ENCODE results near the gene SMTN. TPM values are rescaled to one million over a fixed set of nuclear protein-coding genes. Genes with fewer than 3 reads are reported as not detected.

SMTN gene
- total and polyA plus RNA-seq, 10 of the 15 experiments (the other 5 are each of a cell fraction or from before 2014, with no cell fraction given): 0.92 to 21.9 (median 4.8) TPM

DNA sequence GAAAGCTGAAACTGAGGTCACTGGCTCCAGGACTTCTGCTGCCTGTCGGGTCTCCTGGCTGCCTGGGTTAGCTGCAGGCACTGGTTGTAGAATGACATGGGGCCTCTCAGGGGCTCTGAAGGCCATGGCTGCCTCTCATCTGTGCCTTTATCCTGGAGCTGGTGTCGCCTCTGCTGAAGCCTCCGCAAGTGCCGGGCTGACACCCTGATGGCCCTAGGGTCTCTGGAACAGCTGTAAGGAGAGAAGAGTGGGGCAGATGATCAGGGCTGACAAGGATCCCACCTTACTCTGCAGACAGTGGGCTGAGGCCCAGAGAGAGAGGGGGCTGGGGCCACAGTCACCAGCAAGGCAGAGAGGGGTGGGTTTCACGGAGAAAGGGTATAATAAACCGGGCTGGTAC, 54.6 kb downstream of the SMTN start:
- ChIA-PET SMC1A (ENCODE audit: uncharacterized antibody, unreplicated experiment) (no interaction called here), POLR2A (no interaction called here), RAD21 (ENCODE audit: unreplicated experiment) (no interaction called here), CTCF (no interaction called here)
- DNase-seq (ENCODE audit: low read depth, low spot score) (no peak), FAIRE-seq (no peak), ATAC-seq (no peak)
- Histone ChIP-seq H3K27me3 (replicated peaks in 1 of 2; ENCODE audit: control insufficient read depth in 2 of 2, insufficient read depth in 2 of 2, low read length in 1 of 2) (no peaks in the 10 kb centered on the region), H3K4me3 (no peak overlapping the region), H3K36me3 (ENCODE audit: control insufficient read depth in 2 of 2, insufficient read depth in 2 of 2, low read length in 1 of 2) (no peaks in the 10 kb centered on the region), H3K79me2 (ENCODE audit: control insufficient read depth, insufficient read depth, low read length) (no peaks in the 10 kb centered on the region), H3K4me2 (ENCODE audit: control insufficient read depth, insufficient read depth) (no peak overlapping the region), H4K20me1 (ENCODE audit: control insufficient read depth, insufficient read depth) (no peaks in the 10 kb centered on the region), H2AFZ (ENCODE audit: control insufficient read depth, low read depth, low read length) (no peak overlapping the region), H3K9ac (ENCODE audit: control insufficient read depth, insufficient read depth, low read length) (no peak overlapping the region), H3K9me3 (replicated peaks; ENCODE audit: control insufficient read depth, insufficient read depth, low read length) (no peaks in the 10 kb centered on the region), H3K4me1 (ENCODE audit: control insufficient read depth, insufficient read depth, low read length) (no peaks in the 10 kb centered on the region), H3K27ac (ENCODE audit: control insufficient read depth, insufficient read depth) (no peak overlapping the region)
- 42% methylated on average over 6 of the region's 6 CpGs for WGBS (ENCODE audit: insufficient coverage, insufficient replicate concordance, low lambda C conversion rate, missing lambda C conversion rate)
- TF ChIP-seq SIX5 (IDR thresholded peaks at IDR 0.05; ENCODE audit: low read depth, low read length, severe bottlenecking) (no peak), IKZF1 (conservative IDR thresholded peaks at IDR 0.05) (no peak), ZNF207 (IDR thresholded peaks at IDR 0.05; ENCODE audit: borderline replicate concordance) (no peak), ZBED1 (IDR thresholded peaks at IDR 0.05; ENCODE audit: borderline replicate concordance) (no peak), STAT1 (conservative IDR thresholded peaks at IDR 0.05) (no peak), ZNF384 (IDR thresholded peaks at IDR 0.05; ENCODE audit: borderline replicate concordance, low read depth, low read length) (no peak), WRNIP1 (IDR thresholded peaks at IDR 0.05; ENCODE audit: borderline replicate concordance, low read depth, low read length) (no peak), KDM1A (IDR thresholded peaks at IDR 0.05; ENCODE audit: borderline replicate concordance) (no peak)
- TF ChIP-seq, protein P1, sequence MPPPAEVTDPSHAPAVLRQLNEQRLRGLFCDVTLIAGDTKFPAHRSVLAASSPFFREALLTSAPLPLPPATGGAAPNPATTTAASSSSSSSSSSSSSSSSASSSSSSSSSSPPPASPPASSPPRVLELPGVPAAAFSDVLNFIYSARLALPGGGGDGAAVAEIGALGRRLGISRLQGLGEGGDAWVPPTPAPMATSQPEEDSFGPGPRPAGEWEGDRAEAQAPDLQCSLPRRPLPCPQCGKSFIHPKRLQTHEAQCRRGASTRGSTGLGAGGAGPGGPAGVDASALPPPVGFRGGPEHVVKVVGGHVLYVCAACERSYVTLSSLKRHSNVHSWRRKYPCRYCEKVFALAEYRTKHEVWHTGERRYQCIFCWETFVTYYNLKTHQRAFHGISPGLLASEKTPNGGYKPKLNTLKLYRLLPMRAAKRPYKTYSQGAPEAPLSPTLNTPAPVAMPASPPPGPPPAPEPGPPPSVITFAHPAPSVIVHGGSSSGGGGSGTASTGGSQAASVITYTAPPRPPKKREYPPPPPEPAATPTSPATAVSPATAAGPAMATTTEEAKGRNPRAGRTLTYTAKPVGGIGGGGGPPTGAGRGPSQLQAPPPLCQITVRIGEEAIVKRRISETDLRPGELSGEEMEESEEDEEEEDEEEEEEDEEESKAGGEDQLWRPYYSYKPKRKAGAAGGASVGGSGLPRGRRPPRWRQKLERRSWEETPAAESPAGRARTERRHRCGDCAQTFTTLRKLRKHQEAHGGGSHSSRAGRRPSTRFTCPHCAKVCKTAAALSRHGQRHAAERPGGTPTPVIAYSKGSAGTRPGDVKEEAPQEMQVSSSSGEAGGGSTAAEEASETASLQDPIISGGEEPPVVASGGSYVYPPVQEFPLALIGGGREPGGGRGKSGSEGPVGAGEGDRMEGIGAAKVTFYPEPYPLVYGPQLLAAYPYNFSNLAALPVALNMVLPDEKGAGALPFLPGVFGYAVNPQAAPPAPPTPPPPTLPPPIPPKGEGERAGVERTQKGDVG (CRISPR knock-in tag; IDR thresholded peaks at IDR 0.05): no peak
- TF ChIP-seq, protein P2, sequence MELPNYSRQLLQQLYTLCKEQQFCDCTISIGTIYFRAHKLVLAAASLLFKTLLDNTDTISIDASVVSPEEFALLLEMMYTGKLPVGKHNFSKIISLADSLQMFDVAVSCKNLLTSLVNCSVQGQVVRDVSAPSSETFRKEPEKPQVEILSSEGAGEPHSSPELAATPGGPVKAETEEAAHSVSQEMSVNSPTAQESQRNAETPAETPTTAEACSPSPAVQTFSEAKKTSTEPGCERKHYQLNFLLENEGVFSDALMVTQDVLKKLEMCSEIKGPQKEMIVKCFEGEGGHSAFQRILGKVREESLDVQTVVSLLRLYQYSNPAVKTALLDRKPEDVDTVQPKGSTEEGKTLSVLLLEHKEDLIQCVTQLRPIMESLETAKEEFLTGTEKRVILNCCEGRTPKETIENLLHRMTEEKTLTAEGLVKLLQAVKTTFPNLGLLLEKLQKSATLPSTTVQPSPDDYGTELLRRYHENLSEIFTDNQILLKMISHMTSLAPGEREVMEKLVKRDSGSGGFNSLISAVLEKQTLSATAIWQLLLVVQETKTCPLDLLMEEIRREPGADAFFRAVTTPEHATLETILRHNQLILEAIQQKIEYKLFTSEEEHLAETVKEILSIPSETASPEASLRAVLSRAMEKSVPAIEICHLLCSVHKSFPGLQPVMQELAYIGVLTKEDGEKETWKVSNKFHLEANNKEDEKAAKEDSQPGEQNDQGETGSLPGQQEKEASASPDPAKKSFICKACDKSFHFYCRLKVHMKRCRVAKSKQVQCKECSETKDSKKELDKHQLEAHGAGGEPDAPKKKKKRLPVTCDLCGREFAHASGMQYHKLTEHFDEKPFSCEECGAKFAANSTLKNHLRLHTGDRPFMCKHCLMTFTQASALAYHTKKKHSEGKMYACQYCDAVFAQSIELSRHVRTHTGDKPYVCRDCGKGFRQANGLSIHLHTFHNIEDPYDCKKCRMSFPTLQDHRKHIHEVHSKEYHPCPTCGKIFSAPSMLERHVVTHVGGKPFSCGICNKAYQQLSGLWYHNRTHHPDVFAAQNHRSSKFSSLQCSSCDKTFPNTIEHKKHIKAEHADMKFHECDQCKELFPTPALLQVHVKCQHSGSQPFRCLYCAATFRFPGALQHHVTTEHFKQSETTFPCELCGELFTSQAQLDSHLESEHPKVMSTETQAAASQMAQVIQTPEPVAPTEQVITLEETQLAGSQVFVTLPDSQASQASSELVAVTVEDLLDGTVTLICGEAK (IDR thresholded peaks at IDR 0.05; ENCODE audit: borderline replicate concordance): no peak
- TF ChIP-seq, protein P3, sequence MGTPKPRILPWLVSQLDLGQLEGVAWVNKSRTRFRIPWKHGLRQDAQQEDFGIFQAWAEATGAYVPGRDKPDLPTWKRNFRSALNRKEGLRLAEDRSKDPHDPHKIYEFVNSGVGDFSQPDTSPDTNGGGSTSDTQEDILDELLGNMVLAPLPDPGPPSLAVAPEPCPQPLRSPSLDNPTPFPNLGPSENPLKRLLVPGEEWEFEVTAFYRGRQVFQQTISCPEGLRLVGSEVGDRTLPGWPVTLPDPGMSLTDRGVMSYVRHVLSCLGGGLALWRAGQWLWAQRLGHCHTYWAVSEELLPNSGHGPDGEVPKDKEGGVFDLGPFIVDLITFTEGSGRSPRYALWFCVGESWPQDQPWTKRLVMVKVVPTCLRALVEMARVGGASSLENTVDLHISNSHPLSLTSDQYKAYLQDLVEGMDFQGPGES (IDR thresholded peaks at IDR 0.05): no peak
- intact Hi-C loops (cut with micrococcal nuclease; ENCODE audit: unreplicated experiment) (no loop called here), in situ Hi-C loops (cut with MboI) (no loop called here)
- BruUV-seq (replicated peaks): no TSS peak
